Left kidney (tissue), 2 donors: ENCODE data around the gene CCDC159. TPM values are rescaled to one million over a fixed set of nuclear protein-coding genes. Genes with fewer than 3 reads are reported as not detected.
"Not testable (repeated sequence)": the region's sequence is repeated elsewhere in the genome, so short reads cannot be mapped to it uniquely, and the experiment has no call there.

Source experiments
- DNase-seq: peaks from one replicate; pipeline ENCODE4 v3.0.0-alpha.2; 2013
- polyA plus RNA-seq: library from polyadenylated mRNA; unstranded; fragments of 120-200 nt; gene quantifications from one replicate; pipeline ENCODE4 v1.2.1, GENCODE V29; 2013; ENCODE audit not compliant: insufficient read length

CCDC159 gene
- polyA plus RNA-seq, 1 donor = 30.3 TPM

DNA sequence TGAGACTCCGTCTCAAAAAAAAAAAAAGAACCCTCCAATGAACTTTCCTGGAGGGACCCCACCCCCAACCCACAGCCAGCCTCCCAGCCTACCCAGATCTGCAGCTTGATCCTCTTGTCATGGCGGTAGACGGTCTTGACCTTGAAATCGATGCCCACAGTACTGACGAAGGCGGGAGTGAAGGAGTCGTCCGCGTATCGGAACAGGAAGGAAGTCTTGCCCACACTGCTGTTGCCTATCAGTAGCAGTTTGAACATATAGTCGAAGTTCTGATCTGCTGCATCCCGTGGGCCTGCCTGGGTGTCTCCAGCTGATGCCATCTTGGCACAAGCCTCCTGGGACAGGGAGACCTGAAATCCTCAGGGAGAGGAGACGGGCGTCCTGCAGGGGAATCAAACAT is 9.2 kb upstream of the CCDC159 start:
- no peak for DNase-seq

DNA sequence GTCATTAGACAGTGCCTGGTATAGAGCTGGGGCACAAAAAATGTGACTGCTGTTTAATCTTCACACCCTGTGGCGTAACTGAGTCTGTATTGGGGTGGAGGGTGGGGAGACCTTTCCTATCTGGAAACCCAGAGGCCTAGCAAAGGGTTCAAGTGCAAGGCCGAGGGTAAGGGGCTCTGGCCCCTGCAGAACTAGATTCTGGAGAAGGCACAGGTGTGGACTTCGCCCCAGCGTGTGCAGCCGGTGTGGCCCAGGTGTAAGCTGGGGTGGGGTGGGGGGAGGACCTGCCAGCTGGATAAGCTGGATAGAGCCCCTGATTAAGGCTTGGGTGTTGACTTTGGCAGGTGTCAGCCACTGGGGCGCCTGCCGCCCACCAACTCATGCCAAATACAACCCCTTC is 8.2 kb upstream of the CCDC159 start:
- no peak for DNase-seq

DNA sequence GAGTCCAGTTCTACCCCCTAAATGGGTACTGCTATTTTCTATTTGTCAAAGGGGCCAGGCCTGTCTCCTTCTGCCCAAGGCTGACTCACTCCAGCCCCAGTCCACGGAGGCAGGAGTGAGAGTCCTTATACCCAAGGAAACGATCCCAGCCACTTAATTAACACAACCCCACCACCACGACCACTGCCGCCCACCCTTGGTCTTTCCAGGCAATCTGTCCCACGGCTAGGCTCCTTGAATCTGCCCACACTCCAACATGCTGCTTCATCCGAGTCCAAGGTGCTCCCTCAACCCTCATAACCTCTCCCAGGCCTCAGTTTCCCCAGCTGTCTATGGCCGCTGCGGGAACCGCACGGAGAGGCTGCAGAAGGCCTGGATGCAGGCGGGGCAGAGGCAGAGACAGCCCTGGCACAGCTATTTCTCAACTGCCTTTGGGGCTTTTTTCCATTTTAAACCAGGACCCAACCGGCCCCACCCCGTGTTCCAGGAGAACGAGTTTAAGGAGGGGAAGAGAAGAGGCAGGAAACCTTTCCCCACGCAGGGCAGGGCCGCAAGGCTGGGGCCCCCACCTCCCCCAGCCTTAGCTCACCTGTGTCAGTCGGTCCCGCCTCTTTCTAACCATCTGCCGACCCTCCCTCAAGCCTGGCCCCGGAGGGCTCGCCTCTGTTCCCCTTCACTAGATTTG is 7.6 kb upstream of the CCDC159 start:
- DNase-seq = no peak

DNA sequence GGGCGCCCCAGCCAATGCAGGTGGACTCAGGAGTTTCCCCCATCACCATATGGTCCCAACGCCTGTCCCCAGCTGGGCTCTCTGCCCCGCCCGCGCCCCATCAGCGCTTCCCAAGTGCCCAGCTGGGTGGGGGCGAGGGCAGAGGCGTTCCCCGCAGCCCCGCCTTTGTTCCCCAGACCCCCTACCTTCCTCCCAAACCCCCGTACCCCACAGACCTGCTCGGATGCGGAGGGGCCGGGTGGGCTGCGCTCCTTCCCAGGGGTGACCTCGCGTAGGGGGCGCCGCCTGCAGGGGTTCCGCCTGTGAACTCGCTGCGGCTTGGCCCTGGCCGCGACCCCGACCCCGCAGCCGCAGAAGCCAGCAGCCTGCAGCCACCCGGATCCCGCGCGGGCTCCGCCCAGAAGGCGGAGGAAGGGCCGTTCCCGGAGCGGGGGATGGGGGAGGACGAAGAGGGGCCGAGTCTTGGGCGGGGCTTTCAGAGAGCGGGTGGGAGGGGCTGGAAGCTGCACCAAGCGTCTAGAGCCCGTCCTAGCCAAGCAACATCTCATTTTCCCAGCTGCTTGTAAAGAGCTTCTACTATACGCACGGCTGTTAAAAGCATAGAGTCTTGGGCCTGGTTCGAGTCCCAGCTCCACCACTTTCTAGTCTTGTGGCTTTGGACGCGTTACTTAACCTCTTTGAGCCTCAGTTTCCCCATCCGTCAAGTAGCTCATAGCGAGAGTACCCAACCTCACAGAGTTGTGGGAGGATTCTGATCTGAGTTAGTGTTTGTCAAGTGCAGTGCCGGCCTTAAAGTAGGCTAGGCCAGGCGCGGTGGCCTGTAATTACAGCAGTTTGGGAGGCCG is 6.8 kb upstream of the CCDC159 start, which contains the start of gene RAB3D:
TSS of gene RAB3D (minus strand) at position 404 of the 845 bp plus-strand sequence. CDS start 2,258 bp downstream, outside the sequence.
- DNase-seq = peak; percentile 90

DNA sequence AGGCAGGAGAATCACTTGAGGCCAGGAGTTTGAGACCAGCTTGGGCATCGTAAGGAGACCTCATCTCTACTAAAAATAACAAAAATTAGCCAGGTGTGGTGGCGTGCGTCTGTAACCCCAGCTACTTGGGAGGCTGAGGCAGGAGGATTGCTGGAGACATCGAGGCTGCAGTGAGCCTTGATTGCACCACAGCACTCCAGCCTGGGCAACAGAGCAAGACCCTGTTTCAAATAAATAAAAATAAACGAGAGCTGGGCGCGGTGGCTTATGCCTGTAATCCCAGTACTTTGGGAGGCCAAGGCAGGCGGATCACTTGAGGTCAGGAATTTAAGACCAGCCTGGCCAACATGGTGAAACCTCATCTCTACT is 6.2 kb upstream of the CCDC159 start:
- DNase-seq = not testable (repeated sequence)

- DNase-seq = no peak
Observed at GRCh38 chr19:11342429-11342828, 3.9 kb upstream of the CCDC159 start.

DNA sequence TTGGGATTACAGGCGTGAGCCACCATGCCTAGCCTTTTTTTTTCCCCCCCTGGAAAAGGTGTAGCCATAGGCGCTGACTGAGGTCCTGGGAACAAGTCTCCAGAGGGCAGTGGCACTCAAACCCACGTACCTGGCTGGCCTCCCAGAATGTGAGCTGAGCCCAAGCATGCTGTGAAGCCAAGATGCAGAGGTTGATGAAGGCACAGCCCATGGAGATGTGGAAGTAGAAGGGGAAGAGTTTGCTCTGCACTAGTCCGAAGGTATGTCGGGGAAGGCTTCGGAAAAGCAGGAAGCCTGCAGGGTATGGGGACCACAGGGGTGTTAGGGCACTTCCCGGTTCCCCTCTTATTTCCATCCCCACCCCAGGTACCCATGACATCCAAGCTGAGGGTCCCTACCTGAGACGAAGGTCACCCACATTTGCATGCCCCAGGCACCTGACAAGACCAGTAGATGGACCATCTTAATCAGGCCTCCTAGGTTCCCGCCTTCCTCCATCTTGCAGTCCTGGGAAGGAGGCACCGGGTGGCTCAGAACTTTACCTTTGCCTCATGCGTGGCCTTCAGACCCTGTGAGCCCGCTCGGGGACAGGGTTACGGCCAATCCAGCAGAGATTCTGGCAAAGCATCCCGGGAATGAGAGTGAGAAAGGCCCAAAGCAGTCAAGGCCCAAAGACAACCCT is 1.1 kb upstream of the CCDC159 start:
- DNase-seq = no peak

- DNase-seq = no peak
Observed at GRCh38 chr19:11347546-11348039, 1.3 kb downstream of the CCDC159 start.

DNA sequence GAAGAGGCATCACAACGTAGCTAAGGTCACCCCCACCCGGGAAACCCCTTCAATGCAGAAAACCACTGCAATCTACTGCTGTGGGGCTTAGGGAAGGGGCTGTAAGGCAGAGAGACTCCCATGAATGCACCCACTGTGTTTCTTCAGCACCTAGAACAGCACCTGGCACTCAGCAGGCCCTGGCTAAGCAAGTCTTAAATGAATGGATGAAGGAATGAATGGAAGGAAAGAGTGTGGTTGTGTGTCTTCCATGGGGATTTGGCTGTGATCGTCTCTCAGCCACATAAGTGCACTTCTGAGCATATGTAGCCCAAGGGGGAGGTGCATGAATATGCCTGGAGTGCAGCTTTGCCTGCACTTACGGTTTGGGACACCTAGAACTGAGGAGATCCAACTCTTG is 2.9 kb downstream of the CCDC159 start:
- no peak for DNase-seq

GRCh38 chr19:11354102-11354501 is 7.8 kb downstream of the CCDC159 start:
- not testable (repeated sequence) for DNase-seq

GRCh38 chr19:11355160-11356073 is 9.1 kb downstream of the CCDC159 start, which contains the start of gene PLPPR2:
Gene PLPPR2, plus strand, starts transcription at chr19:11355432. Its CDS starts 2,242 bp downstream, at chr19:11357674.
- peak; percentile 85 for DNase-seq

- DNase-seq = no peak
Observed at GRCh38 chr19:11356074-11356397, 9.7 kb downstream of the CCDC159 start.

DNA sequence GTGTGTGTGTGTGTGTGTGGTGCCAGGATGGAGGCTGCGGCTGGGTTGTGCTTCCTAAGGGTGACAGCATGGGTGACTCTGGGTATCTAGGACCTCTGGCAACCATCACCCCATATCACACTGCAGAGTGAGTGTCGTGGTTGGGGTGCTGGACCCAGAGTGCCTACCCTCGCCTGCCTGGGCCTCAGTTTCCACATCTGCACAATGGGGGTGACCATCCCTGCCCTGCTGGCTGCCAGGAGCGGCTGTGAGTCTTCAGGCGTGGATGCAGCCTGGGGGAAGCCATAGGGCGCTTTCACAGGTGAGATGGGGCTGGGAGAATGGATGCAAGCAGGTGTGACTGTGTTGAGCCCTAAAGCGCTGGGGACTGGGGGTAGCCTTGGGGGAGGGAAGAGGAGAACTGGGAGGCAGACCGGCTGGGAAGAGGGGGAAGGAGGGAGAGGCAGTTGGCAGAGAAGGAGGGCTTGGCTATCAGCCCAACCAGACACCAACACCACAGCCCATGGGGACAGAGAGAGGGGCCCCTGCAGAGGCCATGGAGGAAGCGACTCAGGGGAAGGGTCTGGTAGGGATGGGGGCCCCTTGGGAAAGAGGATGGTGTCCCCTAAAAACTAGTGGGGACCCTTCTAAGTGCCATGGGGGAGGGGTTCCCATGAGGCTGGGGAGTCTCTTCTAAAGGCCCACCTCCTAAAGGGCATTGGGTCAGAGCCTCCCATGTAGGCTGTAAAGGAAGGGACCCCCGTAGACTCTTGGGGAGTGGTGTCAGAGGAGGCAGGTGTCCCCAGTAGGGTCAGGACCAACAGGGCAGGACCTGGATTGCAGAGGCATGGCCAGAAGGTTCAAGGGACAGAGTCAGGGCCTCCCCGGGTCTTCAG is 10.6 kb downstream of the CCDC159 start:
- DNase-seq = no peak

DNA sequence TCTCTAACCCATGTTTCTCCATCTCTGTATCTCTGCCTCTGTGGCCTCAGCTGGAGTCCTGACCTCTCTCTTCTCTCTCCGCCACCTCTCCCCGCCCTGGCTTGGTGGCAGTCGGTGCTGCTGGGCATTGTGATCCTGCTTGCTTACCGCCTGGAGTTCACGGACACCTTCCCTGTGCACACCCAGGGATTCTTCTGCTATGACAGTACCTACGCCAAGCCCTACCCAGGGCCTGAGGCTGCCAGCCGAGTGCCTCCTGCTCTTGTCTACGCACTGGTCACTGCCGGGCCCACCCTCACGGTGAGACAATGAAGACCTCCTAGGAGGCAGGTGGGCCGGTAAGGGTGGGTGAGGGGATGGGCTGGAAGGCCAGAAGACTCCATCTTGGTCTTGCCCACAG is 13.1 kb downstream of the CCDC159 start:
- no peak for DNase-seq

GRCh38 chr19:11361037-11361770 is 14.9 kb downstream of the CCDC159 start:
- no peak for DNase-seq

DNA sequence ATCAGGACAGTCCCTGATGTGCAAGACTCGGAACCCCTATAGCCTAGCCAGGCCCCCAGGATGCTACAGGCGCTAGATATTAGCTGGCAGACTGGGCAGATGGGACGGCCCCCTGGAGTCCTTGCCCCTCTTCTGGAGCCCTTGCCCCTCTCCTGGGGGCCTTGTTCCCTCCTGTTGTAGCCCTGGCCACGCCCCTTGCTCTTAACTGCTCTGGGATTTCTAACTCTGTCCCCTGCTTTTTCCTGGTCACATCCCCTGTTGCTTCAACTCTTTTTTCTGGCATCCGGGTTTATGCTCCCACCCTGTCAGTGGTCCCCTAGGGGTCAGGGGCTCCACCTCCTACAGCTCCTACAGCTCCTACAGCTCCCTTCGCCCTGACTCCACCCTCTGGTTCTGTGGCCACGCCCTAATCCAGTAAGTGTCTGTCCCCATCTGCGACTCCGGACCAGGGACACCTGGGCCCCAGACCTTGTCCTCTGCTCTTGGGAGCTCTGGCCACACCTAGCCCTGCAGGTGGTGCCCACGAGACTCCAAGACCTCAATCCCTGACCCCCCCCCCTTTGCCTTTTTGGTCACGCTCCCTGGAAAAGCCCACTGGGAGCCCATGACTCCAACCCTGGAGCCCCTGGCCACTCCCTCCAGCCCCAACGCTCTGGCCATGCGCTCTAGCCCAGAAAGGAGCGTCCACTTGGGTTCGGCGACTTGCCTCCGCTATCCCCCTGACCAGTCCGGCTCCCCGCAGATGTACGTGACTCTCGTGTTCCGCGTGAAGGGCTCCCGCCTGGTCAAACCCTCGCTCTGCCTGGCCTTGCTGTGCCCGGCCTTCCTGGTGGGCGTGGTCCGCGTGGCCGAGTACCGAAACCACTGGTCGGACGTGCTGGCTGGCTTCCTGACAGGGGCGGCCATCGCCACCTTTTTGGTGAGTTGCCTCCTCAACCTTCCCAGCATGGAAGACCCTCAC is 15.7 kb downstream of the CCDC159 start:
- DNase-seq = no peak

DNA sequence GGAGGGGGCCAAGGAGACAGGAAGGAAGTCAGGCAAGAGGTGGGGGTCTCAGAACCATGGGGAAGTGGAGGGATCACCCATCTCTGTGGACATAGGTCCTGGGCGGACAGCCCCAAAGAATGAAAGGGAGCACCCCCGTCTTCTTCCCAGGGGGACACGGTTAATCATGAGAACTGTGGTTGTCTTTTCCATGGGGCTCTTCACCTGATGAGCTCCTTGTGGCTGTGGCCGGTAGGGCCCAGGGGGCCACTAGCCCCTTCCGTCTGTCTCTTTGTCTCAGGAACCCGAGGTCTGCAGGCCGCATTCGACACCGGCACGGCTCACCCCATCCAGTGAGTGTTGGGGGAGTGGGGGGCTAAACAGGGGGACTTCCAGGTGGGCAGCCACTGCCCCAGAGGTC is 17.6 kb downstream of the CCDC159 start:
- DNase-seq = no peak

GRCh38 chr19:11364296-11364904 is 18.1 kb downstream of the CCDC159 start:
- no peak for DNase-seq
